ENCODE results near the gene SPCS1.

Gene SPCS1

GRCh38 chr3:52710512-52710911 lies 4.6 kb downstream of the SPCS1 start:
- ATAC-seq (ENCODE audit: insufficient read depth, low read depth): no peak
- Histone ChIP-seq H3K79me2 (ENCODE audit: insufficient read depth, low read length) (peaks cover 24% of the 10 kb centered on the region), H3K27ac (ENCODE audit: low read length) (no peak overlapping the region), H3K4me2 (ENCODE audit: insufficient read depth, low read length) (no peak overlapping the region), H3K36me3 (ENCODE audit: insufficient read depth, low read length) (peaks cover 38% of the 10 kb centered on the region), H3K9ac (ENCODE audit: low read depth, low read length) (no peak overlapping the region), H2AFZ (ENCODE audit: low read depth, low read length) (no peak overlapping the region), H3K27me3 (ENCODE audit: insufficient read depth, low read length, poor library complexity) (no peaks in the 10 kb centered on the region), H4K20me1 (ENCODE audit: insufficient read depth, low read length) (0 out of 2 replicates have a peak, but pooled peaks cover 6% of the 10 kb centered on the region), H3K9me3 (ENCODE audit: insufficient read depth, low read length, severe bottlenecking) (no peaks in the 10 kb centered on the region), H3K4me3 (ENCODE audit: low read depth in 1 of 2, low read length in 2 of 2) (no peak overlapping the region), H3K4me1 (ENCODE audit: insufficient read depth, low read length) (peaks cover 17% of the 10 kb centered on the region)
- TF ChIP-seq EZH2 (IDR thresholded peaks at IDR 0.05; ENCODE audit: borderline replicate concordance, low read depth, low read length, severe bottlenecking): no peak
- no peak for TF ChIP-seq CTCF (IDR thresholded peaks at IDR 0.05; ENCODE audit: borderline replicate concordance, extremely low read depth, low read length, poor library complexity, severe bottlenecking)
- no peak for DNase-seq

- DNase-seq: no peak
- Histone ChIP-seq H3K9me3 (ENCODE audit: insufficient read depth, low read length, severe bottlenecking) (no peaks in the 10 kb centered on the region), H4K20me1 (ENCODE audit: insufficient read depth, low read length) (0 out of 2 replicates have a peak, but pooled peaks cover under 1% of the 10 kb centered on the region), H3K79me2 (ENCODE audit: insufficient read depth, low read length) (peaks cover 7% of the 10 kb centered on the region), H3K4me2 (ENCODE audit: insufficient read depth, low read length) (no peak overlapping the region), H3K9ac (ENCODE audit: low read depth, low read length) (no peak overlapping the region), H3K27ac (ENCODE audit: low read length) (no peak overlapping the region), H3K4me3 (ENCODE audit: low read depth in 1 of 2, low read length in 2 of 2) (no peak overlapping the region), H2AFZ (ENCODE audit: low read depth, low read length) (no peak overlapping the region), H3K4me1 (ENCODE audit: insufficient read depth, low read length) (peaks cover 7% of the 10 kb centered on the region), H3K36me3 (ENCODE audit: insufficient read depth, low read length) (peaks cover 37% of the 10 kb centered on the region), H3K27me3 (ENCODE audit: insufficient read depth, low read length, poor library complexity) (no peaks in the 10 kb centered on the region)
- no peak for ATAC-seq (ENCODE audit: insufficient read depth, low read depth)
- TF ChIP-seq CTCF (IDR thresholded peaks at IDR 0.05; ENCODE audit: borderline replicate concordance, extremely low read depth, low read length, poor library complexity, severe bottlenecking) (no peak), EZH2 (IDR thresholded peaks at IDR 0.05; ENCODE audit: borderline replicate concordance, low read depth, low read length, severe bottlenecking) (no peak)
These were observed 6.6 kb downstream of the SPCS1 start for GRCh38 chr3:52712291-52713212.

GRCh38 chr3:52714335-52715302 lies 8.7 kb downstream of the SPCS1 start:
- no peak overlapping the region for H2AFZ ChIP-seq (ENCODE audit: low read depth, low read length)
- DNase-seq (no peak), ATAC-seq (ENCODE audit: insufficient read depth, low read depth) (no peak)
- no peaks in the 10 kb centered on the region for H3K4me1 ChIP-seq (ENCODE audit: insufficient read depth, low read length)
- H3K27me3 ChIP-seq (ENCODE audit: insufficient read depth, low read length, poor library complexity): no peaks in the 10 kb centered on the region
- no peaks in the 10 kb centered on the region for H3K9me3 ChIP-seq (ENCODE audit: insufficient read depth, low read length, severe bottlenecking)
- TF ChIP-seq CTCF (IDR thresholded peaks at IDR 0.05; ENCODE audit: borderline replicate concordance, extremely low read depth, low read length, poor library complexity, severe bottlenecking): no peak
- no peaks in the 10 kb centered on the region for H4K20me1 ChIP-seq (ENCODE audit: insufficient read depth, low read length)
- no peak overlapping the region for H3K27ac ChIP-seq (ENCODE audit: low read length)
- H3K9ac ChIP-seq (ENCODE audit: low read depth, low read length): no peak overlapping the region
- H3K4me3 ChIP-seq (ENCODE audit: low read depth in 1 of 2, low read length in 2 of 2): no peak overlapping the region
- H3K4me2 ChIP-seq (ENCODE audit: insufficient read depth, low read length): no peak overlapping the region
- peaks cover 28% of the 10 kb centered on the region for H3K36me3 ChIP-seq (ENCODE audit: insufficient read depth, low read length)
- H3K79me2 ChIP-seq (ENCODE audit: insufficient read depth, low read length): no peaks in the 10 kb centered on the region

Measured in DND-41 (cell line).